Effector CD4-positive, alpha-beta T cell (primary cell): Measurements from ENCODE around the gene SNAP47.

Experiments
- DNase-seq: peaks from one replicate; pipeline ENCODE4 v3.0.0-alpha.2; 2020

The SNAP47 gene

GRCh38 chr1:227798078-227798802 lies 63.0 kb downstream of the SNAP47 start:
- DNase-seq: no peak

- DNase-seq: no peak
Observed at GRCh38 chr1:227799756-227800155, 64.5 kb downstream of the SNAP47 start.

GRCh38 chr1:227803933-227804332 lies 68.7 kb downstream of the SNAP47 start:
- DNase-seq: no peak

GRCh38 chr1:227805606-227806197 lies 70.5 kb downstream of the SNAP47 start:
- no peak for DNase-seq

GRCh38 chr1:227808566-227808965 lies 73.3 kb downstream of the SNAP47 start:
- no peak for DNase-seq

GRCh38 chr1:227809026-227809425 lies 73.8 kb downstream of the SNAP47 start:
- DNase-seq: no peak

GRCh38 chr1:227813962-227814361 lies 78.7 kb downstream of the SNAP47 start:
- DNase-seq: no peak

- DNase-seq: no peak
Observed at GRCh38 chr1:227815468-227816409, 80.5 kb downstream of the SNAP47 start, which contains the start of gene PRSS38. Gene PRSS38, plus strand, starts transcription at chr1:227815675. Its CDS starts 42 bp downstream, at chr1:227815717.

GRCh38 chr1:227816750-227817446 lies 81.7 kb downstream of the SNAP47 start:
- DNase-seq: no peak

- no peak for DNase-seq
Observed at GRCh38 chr1:227823537-227823936, 88.3 kb downstream of the SNAP47 start.

GRCh38 chr1:227824204-227824603 lies 89.0 kb downstream of the SNAP47 start:
- no peak for DNase-seq

- DNase-seq: no peak
Observed at GRCh38 chr1:227828786-227829185, 93.6 kb downstream of the SNAP47 start.
